Measurements from ENCODE around the gene XPO6. TPM values are rescaled to one million over a fixed set of nuclear protein-coding genes. Genes with fewer than 3 reads are reported as not detected.
A peak's percentile ranks its signal among the peaks of the same experiment; 100 is the strongest.

Gene XPO6
- total and polyA plus RNA-seq, 4 donors = 27.5 to 50.0 (median 36.0) TPM

- H3K9ac ChIP-seq (ENCODE audit: low read depth in 1 of 2, low read length in 2 of 2) = no peak overlapping the region
- 74% methylated on average over 7 of the region's 7 CpGs for WGBS
- H3K9me3 ChIP-seq (ENCODE audit: control insufficient read depth in 4 of 4, low read length in 3 of 4) = no peaks in the 10 kb centered on the region
- no peak for TF ChIP-seq HNF4G (IDR thresholded peaks at IDR 0.05)
- TF ChIP-seq, protein P1, sequence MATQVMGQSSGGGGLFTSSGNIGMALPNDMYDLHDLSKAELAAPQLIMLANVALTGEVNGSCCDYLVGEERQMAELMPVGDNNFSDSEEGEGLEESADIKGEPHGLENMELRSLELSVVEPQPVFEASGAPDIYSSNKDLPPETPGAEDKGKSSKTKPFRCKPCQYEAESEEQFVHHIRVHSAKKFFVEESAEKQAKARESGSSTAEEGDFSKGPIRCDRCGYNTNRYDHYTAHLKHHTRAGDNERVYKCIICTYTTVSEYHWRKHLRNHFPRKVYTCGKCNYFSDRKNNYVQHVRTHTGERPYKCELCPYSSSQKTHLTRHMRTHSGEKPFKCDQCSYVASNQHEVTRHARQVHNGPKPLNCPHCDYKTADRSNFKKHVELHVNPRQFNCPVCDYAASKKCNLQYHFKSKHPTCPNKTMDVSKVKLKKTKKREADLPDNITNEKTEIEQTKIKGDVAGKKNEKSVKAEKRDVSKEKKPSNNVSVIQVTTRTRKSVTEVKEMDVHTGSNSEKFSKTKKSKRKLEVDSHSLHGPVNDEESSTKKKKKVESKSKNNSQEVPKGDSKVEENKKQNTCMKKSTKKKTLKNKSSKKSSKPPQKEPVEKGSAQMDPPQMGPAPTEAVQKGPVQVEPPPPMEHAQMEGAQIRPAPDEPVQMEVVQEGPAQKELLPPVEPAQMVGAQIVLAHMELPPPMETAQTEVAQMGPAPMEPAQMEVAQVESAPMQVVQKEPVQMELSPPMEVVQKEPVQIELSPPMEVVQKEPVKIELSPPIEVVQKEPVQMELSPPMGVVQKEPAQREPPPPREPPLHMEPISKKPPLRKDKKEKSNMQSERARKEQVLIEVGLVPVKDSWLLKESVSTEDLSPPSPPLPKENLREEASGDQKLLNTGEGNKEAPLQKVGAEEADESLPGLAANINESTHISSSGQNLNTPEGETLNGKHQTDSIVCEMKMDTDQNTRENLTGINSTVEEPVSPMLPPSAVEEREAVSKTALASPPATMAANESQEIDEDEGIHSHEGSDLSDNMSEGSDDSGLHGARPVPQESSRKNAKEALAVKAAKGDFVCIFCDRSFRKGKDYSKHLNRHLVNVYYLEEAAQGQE (IDR thresholded peaks at IDR 0.05) = peak; percentile 81
- TF ChIP-seq HNF4A (conservative IDR thresholded peaks at IDR 0.05) = peak; percentile 47 to 62
- no peak for TF ChIP-seq NR2F2 (IDR thresholded peaks at IDR 0.05)
- TF ChIP-seq YY1 (IDR thresholded peaks at IDR 0.05) = no peak
- TF ChIP-seq SP1 (IDR thresholded peaks at IDR 0.05) = no peak
- TF ChIP-seq FOXA1 (IDR thresholded peaks at IDR 0.05) = no peak
- no peak for TF ChIP-seq TAF1 (conservative IDR thresholded peaks at IDR 0.05)
- DNase-seq (ENCODE audit: low spot score) = no peak
- no peak overlapping the region for H3K4me3 ChIP-seq (ENCODE audit: low read depth in 1 of 3, low read length in 3 of 3)
- H3K27me3 ChIP-seq (ENCODE audit: control insufficient read depth in 4 of 4, insufficient read depth in 4 of 4, low read length in 3 of 4) = no peaks in the 10 kb centered on the region
- H3K4me1 ChIP-seq (ENCODE audit: control insufficient read depth in 4 of 4, insufficient read depth in 4 of 4, low read length in 3 of 4) = peaks cover 0 to 14% (median 13%) of the 10 kb centered on the region in 4 donors
- no peak overlapping the region for H3K27ac ChIP-seq (ENCODE audit: low read depth in 1 of 2, low read length in 2 of 2)
- H3K36me3 ChIP-seq (ENCODE audit: control insufficient read depth in 4 of 4, insufficient read depth in 3 of 4, low read depth in 1 of 4, low read length in 3 of 4) = no peaks in the 10 kb centered on the region
Measured at GRCh38 chr16:28087675-28088300, 124.0 kb downstream of the XPO6 start.

DNA sequence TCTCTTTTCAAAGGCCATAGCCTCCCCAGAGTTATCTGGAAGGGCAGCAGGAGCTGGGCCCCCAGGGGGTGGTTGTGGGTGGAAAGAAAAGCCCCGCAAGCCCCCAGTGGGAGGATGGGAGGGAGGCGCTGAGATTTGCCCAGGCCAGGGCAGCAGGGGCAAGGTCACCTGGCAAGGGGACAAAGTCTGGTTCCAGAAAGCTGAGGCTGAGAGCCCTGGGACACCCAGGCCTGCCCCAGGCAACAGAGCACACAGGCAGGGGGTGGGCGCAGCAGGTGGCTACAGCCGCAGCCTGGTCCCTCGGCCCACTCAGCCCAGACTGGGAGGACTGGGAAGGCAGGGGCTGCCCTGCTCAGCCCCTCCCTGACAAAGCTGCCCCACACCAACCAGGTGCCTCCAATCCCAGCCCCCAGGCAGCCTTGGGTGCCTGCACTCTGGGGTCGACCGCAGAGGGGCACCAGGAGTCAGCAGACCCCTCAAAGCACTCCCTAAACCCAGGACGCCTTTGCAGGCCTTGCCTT, 124.6 kb downstream of the XPO6 start:
- DNase-seq (ENCODE audit: low spot score) = no peak
- Histone ChIP-seq H3K36me3 (ENCODE audit: control insufficient read depth in 4 of 4, insufficient read depth in 3 of 4, low read depth in 1 of 4, low read length in 3 of 4) (no peaks in the 10 kb centered on the region), H3K4me3 (ENCODE audit: low read depth in 1 of 3, low read length in 3 of 3) (no peak overlapping the region), H3K4me1 (ENCODE audit: control insufficient read depth in 4 of 4, insufficient read depth in 4 of 4, low read length in 3 of 4) (peaks cover 0 to 14% (median 13%) of the 10 kb centered on the region in 4 donors), H3K27ac (ENCODE audit: low read depth in 1 of 2, low read length in 2 of 2) (no peak overlapping the region), H3K9ac (ENCODE audit: low read depth in 1 of 2, low read length in 2 of 2) (no peak overlapping the region), H3K9me3 (ENCODE audit: control insufficient read depth in 4 of 4, low read length in 3 of 4) (no peaks in the 10 kb centered on the region), H3K27me3 (ENCODE audit: control insufficient read depth in 4 of 4, insufficient read depth in 4 of 4, low read length in 3 of 4) (no peaks in the 10 kb centered on the region)
- TF ChIP-seq HNF4A (conservative IDR thresholded peaks at IDR 0.05) (peak; percentile 50 to 67), NR2F2 (IDR thresholded peaks at IDR 0.05) (no peak)
- 65% methylated on average over 8 of the region's 8 CpGs for WGBS

- Histone ChIP-seq H3K36me3 (ENCODE audit: control insufficient read depth in 4 of 4, insufficient read depth in 3 of 4, low read depth in 1 of 4, low read length in 3 of 4) (no peaks in the 10 kb centered on the region), H3K9me3 (ENCODE audit: control insufficient read depth in 4 of 4, low read length in 3 of 4) (no peaks in the 10 kb centered on the region), H3K9ac (ENCODE audit: low read depth in 1 of 2, low read length in 2 of 2) (no peak overlapping the region), H3K4me3 (ENCODE audit: low read depth in 1 of 3, low read length in 3 of 3) (no peak overlapping the region), H3K4me1 (ENCODE audit: control insufficient read depth in 4 of 4, insufficient read depth in 4 of 4, low read length in 3 of 4) (peaks cover 0 to 14% (median 13%) of the 10 kb centered on the region in 4 donors), H3K27ac (ENCODE audit: low read depth in 1 of 2, low read length in 2 of 2) (no peak overlapping the region), H3K27me3 (ENCODE audit: control insufficient read depth in 4 of 4, insufficient read depth in 4 of 4, low read length in 3 of 4) (no peaks in the 10 kb centered on the region)
- DNase-seq (ENCODE audit: low spot score) = no peak
- 92% methylated on average over 21 of the region's 21 CpGs for WGBS
- TF ChIP-seq RAD21 (IDR thresholded peaks at IDR 0.05) (no peak), GABPA (IDR thresholded peaks at IDR 0.05 in 1 of 2, conservative IDR thresholded peaks at IDR 0.05 in 1 of 2) (no peak), TAF1 (conservative IDR thresholded peaks at IDR 0.05) (no peak), FOXA2 (IDR thresholded peaks at IDR 0.05) (no peak), SP1 (IDR thresholded peaks at IDR 0.05) (no peak), ATF3 (IDR thresholded peaks at IDR 0.05) (no peak), HNF4G (IDR thresholded peaks at IDR 0.05) (no peak), JUND (IDR thresholded peaks at IDR 0.05) (no peak), HNF4A (conservative IDR thresholded peaks at IDR 0.05) (no peak), EGR1 (IDR thresholded peaks at IDR 0.05; ENCODE audit: low read depth in 2 of 2) (no peak)
- TF ChIP-seq, protein P1 (IDR thresholded peaks at IDR 0.05) = no peak
- TF ChIP-seq, protein P2, sequence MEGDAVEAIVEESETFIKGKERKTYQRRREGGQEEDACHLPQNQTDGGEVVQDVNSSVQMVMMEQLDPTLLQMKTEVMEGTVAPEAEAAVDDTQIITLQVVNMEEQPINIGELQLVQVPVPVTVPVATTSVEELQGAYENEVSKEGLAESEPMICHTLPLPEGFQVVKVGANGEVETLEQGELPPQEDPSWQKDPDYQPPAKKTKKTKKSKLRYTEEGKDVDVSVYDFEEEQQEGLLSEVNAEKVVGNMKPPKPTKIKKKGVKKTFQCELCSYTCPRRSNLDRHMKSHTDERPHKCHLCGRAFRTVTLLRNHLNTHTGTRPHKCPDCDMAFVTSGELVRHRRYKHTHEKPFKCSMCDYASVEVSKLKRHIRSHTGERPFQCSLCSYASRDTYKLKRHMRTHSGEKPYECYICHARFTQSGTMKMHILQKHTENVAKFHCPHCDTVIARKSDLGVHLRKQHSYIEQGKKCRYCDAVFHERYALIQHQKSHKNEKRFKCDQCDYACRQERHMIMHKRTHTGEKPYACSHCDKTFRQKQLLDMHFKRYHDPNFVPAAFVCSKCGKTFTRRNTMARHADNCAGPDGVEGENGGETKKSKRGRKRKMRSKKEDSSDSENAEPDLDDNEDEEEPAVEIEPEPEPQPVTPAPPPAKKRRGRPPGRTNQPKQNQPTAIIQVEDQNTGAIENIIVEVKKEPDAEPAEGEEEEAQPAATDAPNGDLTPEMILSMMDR (IDR thresholded peaks at IDR 0.05; ENCODE audit: low read depth, low read length, missing input control) = no peak
Measured at GRCh38 chr16:28086186-28087139, 125.3 kb downstream of the XPO6 start.
